Measurements from ENCODE around the gene DCXR. TPM values are rescaled to one million over a fixed set of nuclear protein-coding genes. Genes with fewer than 3 reads are reported as not detected.

The DCXR gene
- total and polyA plus RNA-seq, 2 of the 13 experiments (the other 11 are each of a cell fraction or from before 2014, with no cell fraction given), result 287 to 311 TPM

- POLR2A ChIA-PET, result interaction anchor here (0.7 to 14.1 kb wide), 7 partner anchors 8 to 61 kb away, joined by 3 to 470 read pairs (median 8); partner anchors contain the start of genes CENPX, LRRC45 and NOTUM
- Histone ChIP-seq H3K27ac (ENCODE audit: extremely low read length, insufficient read depth, low read length) (peak overlapping the region; percentile 68), H3K27me3 (ENCODE audit: control insufficient read depth in 1 of 2, insufficient read depth in 2 of 2, low read length in 2 of 2) (no peaks in the 10 kb centered on the region), H3K4me1 (ENCODE audit: insufficient read depth, low read length) (peaks cover 98% of the 10 kb centered on the region), H3K36me3 (replicated peaks in 1 of 2; ENCODE audit: control insufficient read depth in 1 of 2, insufficient read depth in 2 of 2, low read length in 2 of 2) (peaks cover 31% of the 10 kb centered on the region in 2 experiments), H2AFZ (ENCODE audit: low read length) (no peak overlapping the region), H3K9ac (ENCODE audit: insufficient read depth, low read depth, low read length) (peak overlapping the region; percentile 53), H3K9me3 (ENCODE audit: low read length) (no peaks in the 10 kb centered on the region), H3K4me3 (replicated peaks in 1 of 3; ENCODE audit: insufficient read depth in 1 of 3, low read depth in 2 of 3, low read length in 3 of 3) (no peak overlapping the region), H3K79me2 (ENCODE audit: insufficient read depth, low read length) (peaks cover 1% of the 10 kb centered on the region), H3K4me2 (ENCODE audit: low read depth, low read length) (no peak overlapping the region), H4K20me1 (ENCODE audit: insufficient read depth, low read length) (no peaks in the 10 kb centered on the region)
- no peak for ATAC-seq
- intact Hi-C loops (cut with micrococcal nuclease; ENCODE audit: unreplicated experiment), result no loop called here
- DNase-seq (ENCODE audit: low spot score), result no peak
- FAIRE-seq, result no peak
- in situ Hi-C loops (cut with HindIII; ENCODE audit: extremely low pct_ligation_motif_present, low pct_unique_long_range_greater_than_20kb), result no loop called here
- WGBS (ENCODE audit: low lambda C conversion rate), result 98% methylated on average over 9 of the region's 13 CpGs
- no TSS peak for BruUV-seq (replicated peaks)
- CTCF ChIA-PET (ENCODE audit: low intra/inter-chr PET ratio, low total read pairs), result no interaction called here
- TF ChIP-seq ZBTB39 (CRISPR knock-in tag; IDR thresholded peaks at IDR 0.05) (peak; percentile 68; the same call in 1 of the 2 replicates), ZNF790 (CRISPR knock-in tag; IDR thresholded peaks at IDR 0.05; ENCODE audit: borderline replicate concordance) (no peak), ZSCAN30 (CRISPR knock-in tag; IDR thresholded peaks at IDR 0.05) (no peak), ZBTB49 (CRISPR knock-in tag; IDR thresholded peaks at IDR 0.05; ENCODE audit: borderline replicate concordance) (no peak), ZNF34 (CRISPR knock-in tag; IDR thresholded peaks at IDR 0.05; ENCODE audit: borderline replicate concordance) (0 out of 2 replicates have a peak, but pooled peaks have one; percentile 49), MEIS2 (CRISPR knock-in tag; IDR thresholded peaks at IDR 0.05) (no peak), YEATS2 (CRISPR knock-in tag; IDR thresholded peaks at IDR 0.05; ENCODE audit: borderline replicate concordance) (no peak), ZNF543 (CRISPR knock-in tag; IDR thresholded peaks at IDR 0.05) (0 out of 2 replicates have a peak, but pooled peaks have one; percentile 49), SOX6 (IDR thresholded peaks at IDR 0.05) (no peak), SOX6 (CRISPR knock-in tag; IDR thresholded peaks at IDR 0.05) (no peak), ZNF788 (CRISPR knock-in tag; IDR thresholded peaks at IDR 0.05; ENCODE audit: borderline replicate concordance) (0 out of 2 replicates have a peak, but pooled peaks have one; percentile 1), ZNF772 (CRISPR knock-in tag; IDR thresholded peaks at IDR 0.05) (no peak), RBM22 (optimal IDR thresholded peaks at IDR 0.05; ENCODE audit: low read length) (peak; percentile 6), POLR2G (IDR thresholded peaks at IDR 0.05; ENCODE audit: low read depth, low read length) (peak; percentile 14; the same call in 1 of the 2 replicates), SRSF9 (IDR thresholded peaks at IDR 0.05; ENCODE audit: borderline replicate concordance, insufficient read depth, low read depth, low read length, poor library complexity, severe bottlenecking) (no peak), ZBTB21 (CRISPR knock-in tag; IDR thresholded peaks at IDR 0.05) (no peak), SP140L (CRISPR knock-in tag; IDR thresholded peaks at IDR 0.05; ENCODE audit: borderline replicate concordance) (no peak), ZNF180 (CRISPR knock-in tag; IDR thresholded peaks at IDR 0.05; ENCODE audit: borderline replicate concordance, low read depth) (no peak), ZNF331 (CRISPR knock-in tag; IDR thresholded peaks at IDR 0.05) (no peak), KDM3A (CRISPR knock-in tag; IDR thresholded peaks at IDR 0.05; ENCODE audit: low read depth) (no peak)
- TF ChIP-seq, protein P1, sequence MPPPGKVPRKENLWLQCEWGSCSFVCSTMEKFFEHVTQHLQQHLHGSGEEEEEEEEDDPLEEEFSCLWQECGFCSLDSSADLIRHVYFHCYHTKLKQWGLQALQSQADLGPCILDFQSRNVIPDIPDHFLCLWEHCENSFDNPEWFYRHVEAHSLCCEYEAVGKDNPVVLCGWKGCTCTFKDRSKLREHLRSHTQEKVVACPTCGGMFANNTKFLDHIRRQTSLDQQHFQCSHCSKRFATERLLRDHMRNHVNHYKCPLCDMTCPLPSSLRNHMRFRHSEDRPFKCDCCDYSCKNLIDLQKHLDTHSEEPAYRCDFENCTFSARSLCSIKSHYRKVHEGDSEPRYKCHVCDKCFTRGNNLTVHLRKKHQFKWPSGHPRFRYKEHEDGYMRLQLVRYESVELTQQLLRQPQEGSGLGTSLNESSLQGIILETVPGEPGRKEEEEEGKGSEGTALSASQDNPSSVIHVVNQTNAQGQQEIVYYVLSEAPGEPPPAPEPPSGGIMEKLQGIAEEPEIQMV (CRISPR knock-in tag; IDR thresholded peaks at IDR 0.05; ENCODE audit: low read depth), result no peak
Observed at GRCh38 chr17:82014971-82015310, 22.6 kb downstream of the DCXR start.
